HG02678 (cell line): ENCODE measurements around the gene RSPH6A.
A peak's percentile ranks its signal among the peaks of the same experiment; 100 is the strongest.
"Not testable (repeated sequence)": the region's sequence is repeated elsewhere in the genome, so short reads cannot be mapped to it uniquely, and the experiment has no call there.

ENCODE experiments used
- ATAC-seq: cut with Tn5 transposase; IDR thresholded peaks from one replicate; pipeline ENCODE4 v1.9.1; 2021; ENCODE audit warnings: mild to moderate bottlenecking, moderate library complexity; ENCODE audit not compliant: unreplicated experiment

RSPH6A gene

GRCh38 chr19:45804140-45804958 lies 10.8 kb downstream of the RSPH6A start:
- no peak for ATAC-seq

GRCh38 chr19:45801603-45802175 lies 13.4 kb downstream of the RSPH6A start:
- ATAC-seq = no peak

GRCh38 chr19:45800070-45800553 lies 15.0 kb downstream of the RSPH6A start:
- no peak for ATAC-seq

- not testable (repeated sequence) for ATAC-seq
Observed at GRCh38 chr19:45799541-45799940, 15.6 kb downstream of the RSPH6A start.

GRCh38 chr19:45798995-45799517 lies 16.1 kb downstream of the RSPH6A start:
- ATAC-seq = no peak

GRCh38 chr19:45794627-45795026 lies 20.5 kb downstream of the RSPH6A start:
- ATAC-seq = no peak

GRCh38 chr19:45793876-45794275 lies 21.2 kb downstream of the RSPH6A start:
- no peak for ATAC-seq

GRCh38 chr19:45793178-45793564 lies 21.9 kb downstream of the RSPH6A start:
- no peak for ATAC-seq

- peak; percentile 96 for ATAC-seq
Observed at GRCh38 chr19:45792470-45793177, 22.5 kb downstream of the RSPH6A start, which contains the start of gene DMWD. Gene DMWD, minus strand, starts transcription at chr19:45792845. Its CDS starts 89 bp downstream, at chr19:45792756.

GRCh38 chr19:45791744-45792469 lies 23.2 kb downstream of the RSPH6A start:
- peak; percentile 6 for ATAC-seq

GRCh38 chr19:45790942-45791341 lies 24.2 kb downstream of the RSPH6A start:
- no peak for ATAC-seq

GRCh38 chr19:45789035-45789786 lies 25.9 kb downstream of the RSPH6A start:
- ATAC-seq = no peak

- no peak for ATAC-seq
Observed at GRCh38 chr19:45786533-45786894, 28.6 kb downstream of the RSPH6A start.

- ATAC-seq = no peak
Observed at GRCh38 chr19:45785781-45786532, 29.2 kb downstream of the RSPH6A start.

- no peak for ATAC-seq
Observed at GRCh38 chr19:45785097-45785496, 30.0 kb downstream of the RSPH6A start.

- no peak for ATAC-seq
Observed at GRCh38 chr19:45784096-45784495, 31.0 kb downstream of the RSPH6A start.

- no peak for ATAC-seq
Observed at GRCh38 chr19:45782820-45783785, 32.0 kb downstream of the RSPH6A start.

GRCh38 chr19:45782162-45782691 lies 32.9 kb downstream of the RSPH6A start, which contains the start of gene DMPK:
Gene DMPK, minus strand, starts transcription at chr19:45782490. Its CDS starts 138 bp downstream, at chr19:45782352.
- no peak for ATAC-seq
